Endothelial cell of umbilical vein (primary cell): ENCODE data around the gene TYRP1.

Source experiments
- EZH2 ChIP-seq: IDR thresholded peaks from 2 replicates; pipeline ENCODE4 v1.6.1; 2012; ENCODE audit warnings: borderline replicate concordance, low read depth, mild to moderate bottlenecking, moderate library complexity, low read length, inconsistent platforms; ENCODE audit not compliant: severe bottlenecking
- FOS ChIP-seq: IDR thresholded peaks from 2 replicates; pipeline ENCODE4 v1.6.1; 2011; ENCODE audit warnings: mild to moderate bottlenecking, low read length, moderate library complexity, borderline replicate concordance; ENCODE audit not compliant: insufficient read depth
- GATA2 ChIP-seq: IDR thresholded peaks from 2 replicates; pipeline ENCODE4 v1.7.0; 2011; ENCODE audit warnings: low read depth, mild to moderate bottlenecking, moderate library complexity, mixed read lengths, low read length; ENCODE audit not compliant: insufficient read length, insufficient read depth
- JUN ChIP-seq: IDR thresholded peaks from 2 replicates; pipeline ENCODE4 v1.6.1; 2011; ENCODE audit warnings: borderline replicate concordance, low read depth; ENCODE audit not compliant: insufficient read length, insufficient read depth
- MYC ChIP-seq: IDR thresholded peaks from one replicate; pipeline ENCODE4 v1.6.1; 2011; ENCODE audit warnings: mild to moderate bottlenecking, low read depth, low read length
- POLR2A ChIP-seq: IDR thresholded peaks from 2 replicates; pipeline ENCODE4 v1.6.1; 2012; ENCODE audit warnings: low read depth, mild to moderate bottlenecking, control low read depth, low read length
- POLR2AphosphoS5 ChIP-seq: IDR thresholded peaks from 2 replicates; pipeline ENCODE4 v1.6.1; 2012; ENCODE audit warnings: low read depth, mild to moderate bottlenecking, control low read depth, low read length, moderate library complexity; ENCODE audit not compliant: insufficient read depth
- TF ChIP-seq, protein P1 (sequence below), 2 donors: IDR thresholded peaks; 1 replicate in 1 of 2; 2 replicates in 1 of 2; pipeline ENCODE4 v1.5.1; 2011; ENCODE audit warnings: low read length in 2 of 2, mild to moderate bottlenecking in 2 of 2, moderate library complexity in 2 of 2, control low read depth in 1 of 2, inconsistent platforms in 1 of 2, low read depth in 1 of 2; ENCODE audit not compliant: insufficient read depth in 1 of 2; ENCODE audit errors: extremely low read depth in 1 of 2
- TF ChIP-seq, protein P2 (sequence below): IDR thresholded peaks from 2 replicates; pipeline ENCODE4 v1.6.1; 2011; ENCODE audit not compliant: insufficient read depth, insufficient read length

DNA sequence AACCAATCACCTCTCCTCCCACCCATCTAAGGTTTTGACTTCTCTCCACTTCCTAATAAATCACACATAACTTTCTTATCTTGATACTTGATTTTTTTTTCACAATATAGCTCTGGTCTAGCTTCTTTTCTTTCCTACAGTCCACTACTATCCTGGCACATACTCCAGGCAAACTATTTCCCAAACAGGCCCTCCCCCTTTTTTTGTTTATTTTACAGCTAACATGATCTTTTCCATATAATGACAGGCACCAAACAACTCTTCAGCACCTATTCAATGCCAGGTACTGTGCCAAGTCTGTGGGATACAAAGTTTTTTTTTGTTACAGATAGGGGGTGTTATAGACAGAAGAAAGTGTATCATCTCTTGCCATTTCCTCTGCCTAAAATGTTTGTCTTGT lies 7.9 kb downstream of the TYRP1 start:
- TF ChIP-seq, protein P1, sequence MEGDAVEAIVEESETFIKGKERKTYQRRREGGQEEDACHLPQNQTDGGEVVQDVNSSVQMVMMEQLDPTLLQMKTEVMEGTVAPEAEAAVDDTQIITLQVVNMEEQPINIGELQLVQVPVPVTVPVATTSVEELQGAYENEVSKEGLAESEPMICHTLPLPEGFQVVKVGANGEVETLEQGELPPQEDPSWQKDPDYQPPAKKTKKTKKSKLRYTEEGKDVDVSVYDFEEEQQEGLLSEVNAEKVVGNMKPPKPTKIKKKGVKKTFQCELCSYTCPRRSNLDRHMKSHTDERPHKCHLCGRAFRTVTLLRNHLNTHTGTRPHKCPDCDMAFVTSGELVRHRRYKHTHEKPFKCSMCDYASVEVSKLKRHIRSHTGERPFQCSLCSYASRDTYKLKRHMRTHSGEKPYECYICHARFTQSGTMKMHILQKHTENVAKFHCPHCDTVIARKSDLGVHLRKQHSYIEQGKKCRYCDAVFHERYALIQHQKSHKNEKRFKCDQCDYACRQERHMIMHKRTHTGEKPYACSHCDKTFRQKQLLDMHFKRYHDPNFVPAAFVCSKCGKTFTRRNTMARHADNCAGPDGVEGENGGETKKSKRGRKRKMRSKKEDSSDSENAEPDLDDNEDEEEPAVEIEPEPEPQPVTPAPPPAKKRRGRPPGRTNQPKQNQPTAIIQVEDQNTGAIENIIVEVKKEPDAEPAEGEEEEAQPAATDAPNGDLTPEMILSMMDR (IDR thresholded peaks at IDR 0.05; ENCODE audit: extremely low read depth in 1 of 2, insufficient read depth in 1 of 2, low read depth in 1 of 2, low read length in 2 of 2) = no peak
- no peak for TF ChIP-seq EZH2
- no peak for TF ChIP-seq POLR2AphosphoS5
- no peak for TF ChIP-seq FOS
- no peak for TF ChIP-seq POLR2A
- TF ChIP-seq MYC = no peak
- TF ChIP-seq, protein P2, sequence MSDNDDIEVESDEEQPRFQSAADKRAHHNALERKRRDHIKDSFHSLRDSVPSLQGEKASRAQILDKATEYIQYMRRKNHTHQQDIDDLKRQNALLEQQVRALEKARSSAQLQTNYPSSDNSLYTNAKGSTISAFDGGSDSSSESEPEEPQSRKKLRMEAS = no peak
- TF ChIP-seq JUN = no peak
- no peak for TF ChIP-seq GATA2
